ELF-1 (cell line): ENCODE data around the gene PCLO.
"Not testable (repeated sequence)": the region's sequence is repeated elsewhere in the genome, so short reads cannot be mapped to it uniquely, and the experiment has no call there.

Experiments used
- DNase-seq: peaks from one replicate; pipeline ENCODE4 v3.0.0-alpha.2; 2016; ENCODE audit warnings: low read depth, low spot score

PCLO gene

GRCh38 chr7:83142365-83142764, 20.3 kb downstream of the PCLO start:
- no peak for DNase-seq

DNA sequence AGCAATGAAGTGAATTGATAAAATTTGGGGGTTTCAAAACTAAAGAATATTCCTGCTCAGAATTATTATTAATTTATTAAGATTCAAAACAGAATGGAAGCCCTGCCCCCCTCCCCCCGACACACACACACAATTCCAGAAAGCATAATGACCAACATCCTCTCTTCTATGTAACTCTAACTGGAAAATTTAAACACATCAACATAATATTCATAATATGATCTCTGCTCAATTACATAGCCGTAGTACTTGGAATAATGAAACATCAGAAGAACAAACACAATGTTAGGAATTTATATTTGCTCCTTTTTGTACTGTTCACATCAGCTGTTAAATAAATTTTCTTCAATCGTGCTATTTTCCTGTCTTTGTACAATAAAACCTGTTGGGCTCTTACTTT, 20.8 kb downstream of the PCLO start:
- no peak for DNase-seq

GRCh38 chr7:83130623-83131545, 31.8 kb downstream of the PCLO start:
- no peak for DNase-seq

- DNase-seq: no peak
Measured at GRCh38 chr7:83130191-83130590, 32.5 kb downstream of the PCLO start.

GRCh38 chr7:83119494-83119893, 43.2 kb downstream of the PCLO start:
- no peak for DNase-seq

GRCh38 chr7:83119026-83119382, 43.7 kb downstream of the PCLO start:
- peak; percentile 29 for DNase-seq

- DNase-seq: no peak
Measured at GRCh38 chr7:83118347-83119025, 44.2 kb downstream of the PCLO start.

DNA sequence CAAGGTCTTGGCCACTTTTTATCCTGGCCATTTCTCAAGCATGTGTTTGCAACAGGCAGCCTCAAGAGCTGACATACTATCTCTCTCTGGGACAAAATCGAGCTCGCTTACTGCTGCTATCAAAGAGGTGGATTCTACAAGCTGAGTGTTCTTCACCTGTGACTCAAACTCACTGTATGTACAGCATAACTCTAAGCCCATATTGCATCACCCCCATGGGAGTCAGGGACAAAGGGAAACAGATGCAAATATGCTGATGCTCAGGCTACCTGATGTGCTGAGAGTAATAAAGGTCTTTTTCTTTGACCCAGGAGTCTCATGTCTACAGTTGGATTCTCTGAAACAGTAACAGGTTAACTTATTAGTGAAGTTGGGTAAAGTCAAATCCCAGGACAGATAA, 45.2 kb downstream of the PCLO start:
- no peak for DNase-seq

- peak; percentile 6 for DNase-seq
Measured at GRCh38 chr7:83111391-83111790, 51.3 kb downstream of the PCLO start.

DNA sequence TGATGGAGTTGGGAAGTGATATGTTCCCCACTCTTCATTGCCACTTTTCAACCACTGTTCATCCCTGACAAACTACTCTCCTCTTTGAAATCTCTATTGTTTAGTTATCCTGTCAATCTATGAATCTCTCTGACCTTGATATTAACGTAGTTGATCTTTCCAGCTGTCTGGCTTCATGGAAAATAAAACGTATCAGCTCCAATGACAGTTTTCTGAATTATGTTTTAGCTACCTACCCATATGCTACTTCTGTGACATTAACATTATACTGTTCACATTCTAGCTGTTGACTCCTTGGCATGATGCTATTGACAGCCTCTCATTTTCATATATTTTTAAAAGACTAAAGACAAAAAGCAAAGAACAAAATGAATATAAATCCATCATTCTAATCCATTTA, 53.3 kb downstream of the PCLO start:
- no peak for DNase-seq

GRCh38 chr7:83105948-83106347, 56.7 kb downstream of the PCLO start:
- no peak for DNase-seq

- DNase-seq: no peak
Measured at GRCh38 chr7:83105063-83105462, 57.6 kb downstream of the PCLO start.

- DNase-seq: no peak
Measured at GRCh38 chr7:83101530-83101929, 61.2 kb downstream of the PCLO start.

DNA sequence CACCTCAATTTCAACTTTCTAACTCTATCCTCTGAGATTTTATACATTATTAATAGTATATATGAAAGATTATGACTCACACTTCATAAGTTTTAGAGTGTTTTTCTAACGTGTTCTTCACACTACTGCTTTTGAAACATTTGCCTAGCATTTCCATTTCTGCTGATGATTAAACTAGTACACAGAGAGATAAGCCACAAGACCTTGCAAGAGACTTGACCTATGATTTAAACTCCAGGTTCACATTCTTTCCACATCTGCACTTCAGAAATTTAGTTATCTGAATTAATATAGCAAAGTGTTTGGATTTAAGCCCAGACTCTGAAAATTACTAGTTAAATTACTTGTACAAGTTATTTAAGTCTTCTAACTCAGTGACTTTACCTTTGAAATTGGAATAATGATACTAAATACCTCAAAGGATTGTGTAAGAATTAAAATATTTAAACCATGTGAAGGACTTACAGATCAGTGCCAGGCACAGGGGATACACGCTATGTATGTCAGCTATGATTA, 66.6 kb downstream of the PCLO start:
- DNase-seq: no peak

GRCh38 chr7:83085299-83085698, 77.4 kb downstream of the PCLO start:
- DNase-seq: no peak

DNA sequence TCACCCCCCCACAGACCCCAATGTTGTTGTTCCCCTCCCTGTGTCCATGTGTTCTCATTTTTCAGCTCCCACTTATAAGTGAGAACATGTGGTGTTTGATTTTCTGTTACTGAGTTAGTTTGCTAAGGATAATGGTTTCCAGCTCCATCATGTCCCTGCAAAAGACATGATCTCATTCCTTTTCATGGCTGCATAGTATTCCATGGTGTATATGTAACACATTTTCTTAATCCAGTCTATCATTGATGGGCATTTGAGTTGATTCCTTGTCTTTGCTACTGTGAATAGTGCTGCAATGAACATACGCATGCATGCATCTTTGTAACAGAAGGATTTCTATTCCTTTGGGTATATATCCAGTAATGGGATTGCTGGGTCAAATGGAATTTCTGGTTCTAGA, 82.8 kb downstream of the PCLO start:
- DNase-seq: not testable (repeated sequence)

GRCh38 chr7:83077328-83077727, 85.4 kb downstream of the PCLO start:
- no peak for DNase-seq

- no peak for DNase-seq
Measured at GRCh38 chr7:83072576-83073517, 89.8 kb downstream of the PCLO start.

- no peak for DNase-seq
Measured at GRCh38 chr7:83065714-83066113, 97.0 kb downstream of the PCLO start.

- no peak for DNase-seq
Measured at GRCh38 chr7:83060218-83060617, 102.5 kb downstream of the PCLO start.

DNA sequence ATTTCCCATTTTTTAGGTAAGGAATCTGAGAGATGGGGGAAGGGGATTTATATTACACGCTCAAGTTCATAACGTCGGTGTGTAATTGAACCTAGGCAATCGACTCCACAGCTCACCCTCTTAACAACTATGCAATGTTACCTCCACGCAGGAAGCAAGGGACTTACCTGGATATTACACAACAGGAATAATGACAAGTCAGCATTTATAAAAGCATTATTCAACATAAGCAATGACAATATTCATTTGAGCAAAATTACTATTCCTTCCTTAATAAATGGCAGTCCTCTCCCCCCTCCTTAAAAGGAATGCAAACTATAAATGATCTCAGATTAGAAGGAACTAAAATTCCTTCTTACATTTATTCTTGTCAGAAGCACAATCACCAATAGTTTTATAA, 104.0 kb downstream of the PCLO start:
- no peak for DNase-seq

DNA sequence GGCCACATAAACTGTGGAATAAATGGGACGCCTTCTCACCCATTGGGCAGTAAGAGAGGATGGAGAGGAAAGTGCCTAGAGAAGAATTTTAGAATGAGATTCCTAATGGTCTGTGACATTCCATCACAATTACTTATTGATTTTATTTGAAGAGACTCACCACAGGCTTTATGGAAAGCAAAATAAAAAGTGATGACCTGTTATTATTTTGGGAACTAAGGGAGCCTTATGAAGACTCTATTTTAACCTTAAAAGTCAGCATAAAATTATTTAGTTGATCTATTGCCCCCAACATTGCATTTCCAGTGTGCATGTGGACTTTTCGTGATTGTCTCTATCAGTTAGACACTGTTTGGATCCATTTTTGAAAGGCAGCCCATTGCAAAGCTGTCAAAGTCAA, 107.5 kb downstream of the PCLO start:
- no peak for DNase-seq
